ENCODE results near the gene CALML3. TPM values are rescaled to one million over a fixed set of nuclear protein-coding genes. Genes with fewer than 3 reads are reported as not detected.

The CALML3 gene
- total RNA-seq, 2 experiments from 2014 or later: not detected

- H3K27ac Mint-ChIP-seq: no peak overlapping the region
- CTCF ChIA-PET: interaction anchor here (0.6 to 1.2 kb wide), 3 partner anchors 12 to 49 kb away, joined by 3 to 4 read pairs (median 3); partner anchors contain the start of gene CALML3
- POLR2A ChIA-PET: no interaction called here
Measured at GRCh38 chr10:5512881-5513612, 11.7 kb upstream of the CALML3 start.

DNA sequence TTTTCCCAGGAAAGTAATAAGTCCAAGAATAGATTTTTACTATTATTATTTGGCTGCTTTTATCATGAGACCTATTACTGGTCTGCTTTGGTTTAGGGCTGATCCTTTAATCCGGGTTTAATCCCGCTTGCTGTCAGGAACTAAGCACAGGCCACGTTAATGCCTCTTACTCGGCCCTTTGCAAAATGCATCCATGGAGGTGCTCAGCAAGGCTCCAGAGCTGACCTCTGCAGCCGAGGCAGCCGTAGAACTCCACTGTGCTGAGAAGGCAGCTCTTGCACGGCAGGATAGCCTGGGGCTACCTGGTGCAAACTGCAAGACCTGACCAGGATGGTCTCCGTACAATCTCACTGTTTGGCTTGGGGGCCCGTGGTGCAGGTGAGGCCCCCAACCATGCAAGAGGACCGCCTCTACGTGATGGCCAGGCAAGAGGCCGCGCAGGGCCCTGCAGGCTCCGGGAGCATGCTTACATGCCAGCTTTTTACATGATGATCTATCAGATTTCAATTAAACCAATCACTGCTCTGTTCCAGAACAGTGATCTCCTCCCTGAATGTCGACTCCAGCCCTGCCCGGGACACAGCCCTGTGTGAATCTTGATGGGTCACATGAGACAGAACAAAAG lies 10.4 kb upstream of the CALML3 start:
- no peak for DNase-seq
- H3K36me3 Mint-ChIP-seq (ENCODE audit: low read depth): no peaks in the 10 kb centered on the region
- CTCF ChIA-PET: interaction anchor here (1.2 kb wide), 1 partner anchor 11 kb away, joined by 4 read pairs; the partner anchor contains the start of gene CALML3
- peaks cover 7% of the 10 kb centered on the region for H3K27me3 Mint-ChIP-seq
- POLR2A ChIA-PET: no interaction called here
- no peak overlapping the region for H3K27ac Mint-ChIP-seq
- no peak overlapping the region for H3K4me3 Mint-ChIP-seq
- H3K4me1 Mint-ChIP-seq: peaks cover 5% of the 10 kb centered on the region
- no peaks in the 10 kb centered on the region for H3K9me3 Mint-ChIP-seq

More at GRCh38 chr10:5512881-5513612, 11.7 kb upstream of the CALML3 start:
- Mint-ChIP-seq H3K36me3 (ENCODE audit: low read depth) (no peaks in the 10 kb centered on the region), H3K27me3 (peaks cover 4% of the 10 kb centered on the region), H3K4me3 (no peak overlapping the region), H3K4me1 (peaks cover 5% of the 10 kb centered on the region), H3K9me3 (no peaks in the 10 kb centered on the region)
- no peak for DNase-seq

GRCh38 chr10:5515948-5516761 lies 8.6 kb upstream of the CALML3 start:
- H3K27me3 Mint-ChIP-seq: peaks cover 9% of the 10 kb centered on the region
- H3K4me1 Mint-ChIP-seq: peaks cover 5% of the 10 kb centered on the region
- POLR2A ChIA-PET: no interaction called here

DNA sequence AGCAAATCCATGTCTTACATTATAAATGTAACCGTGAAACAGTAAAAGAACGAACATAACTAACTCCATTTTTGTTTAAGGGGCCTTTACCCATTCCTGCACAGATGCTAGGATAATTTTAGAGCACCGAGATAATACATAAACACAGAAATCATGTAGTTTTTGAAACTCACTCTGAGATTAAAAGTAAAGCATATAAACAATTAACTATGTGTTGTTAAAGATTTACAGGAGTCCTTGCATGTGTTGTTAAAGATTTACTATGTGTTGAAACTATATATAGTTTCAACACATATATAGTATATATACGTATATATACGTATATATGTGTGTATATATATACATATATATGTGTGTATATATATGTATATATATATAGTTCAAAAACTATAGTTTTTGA lies 7.2 kb upstream of the CALML3 start:
- Mint-ChIP-seq H3K4me1 (peaks cover 5% of the 10 kb centered on the region), H3K9me3 (no peaks in the 10 kb centered on the region), H3K27me3 (peaks cover 9% of the 10 kb centered on the region), H3K36me3 (ENCODE audit: low read depth) (no peaks in the 10 kb centered on the region), H3K4me3 (no peak overlapping the region), H3K27ac (no peak overlapping the region)
- CTCF ChIA-PET: no interaction called here
- POLR2A ChIA-PET: no interaction called here
- no peak for DNase-seq

More at GRCh38 chr10:5515948-5516761, 8.6 kb upstream of the CALML3 start:
- Mint-ChIP-seq H3K9me3 (no peaks in the 10 kb centered on the region), H3K27ac (no peak overlapping the region), H3K36me3 (ENCODE audit: low read depth) (no peaks in the 10 kb centered on the region), H3K4me3 (no peak overlapping the region)
- no peak for DNase-seq
- CTCF ChIA-PET: no interaction called here

DNA sequence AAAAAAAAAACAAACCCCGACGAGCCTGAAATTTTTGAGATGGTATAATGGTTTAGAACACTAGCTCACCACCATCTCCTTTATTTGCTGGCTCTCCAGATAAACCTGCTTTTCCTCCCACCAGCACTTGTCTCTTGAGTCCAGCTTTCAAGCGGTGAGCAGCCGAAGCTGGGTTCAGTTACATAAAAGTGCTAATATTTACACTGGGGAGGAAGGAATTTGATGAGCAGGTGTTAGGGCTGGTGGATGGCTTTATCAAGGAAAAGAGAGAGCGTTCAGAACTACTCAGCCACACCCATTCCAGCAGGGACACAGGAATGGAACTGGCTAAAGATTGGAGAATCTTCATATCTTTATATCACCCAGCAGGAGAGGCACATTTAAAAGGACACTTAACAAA lies 6.6 kb upstream of the CALML3 start:
- POLR2A ChIA-PET: no interaction called here
- H3K27ac Mint-ChIP-seq: no peak overlapping the region
- peaks cover 8% of the 10 kb centered on the region for H3K27me3 Mint-ChIP-seq
- no peak for DNase-seq
- no peaks in the 10 kb centered on the region for H3K36me3 Mint-ChIP-seq (ENCODE audit: low read depth)
- no peak overlapping the region for H3K4me3 Mint-ChIP-seq
- peaks cover 4% of the 10 kb centered on the region for H3K4me1 Mint-ChIP-seq
- CTCF ChIA-PET: no interaction called here
- H3K9me3 Mint-ChIP-seq: no peaks in the 10 kb centered on the region

DNA sequence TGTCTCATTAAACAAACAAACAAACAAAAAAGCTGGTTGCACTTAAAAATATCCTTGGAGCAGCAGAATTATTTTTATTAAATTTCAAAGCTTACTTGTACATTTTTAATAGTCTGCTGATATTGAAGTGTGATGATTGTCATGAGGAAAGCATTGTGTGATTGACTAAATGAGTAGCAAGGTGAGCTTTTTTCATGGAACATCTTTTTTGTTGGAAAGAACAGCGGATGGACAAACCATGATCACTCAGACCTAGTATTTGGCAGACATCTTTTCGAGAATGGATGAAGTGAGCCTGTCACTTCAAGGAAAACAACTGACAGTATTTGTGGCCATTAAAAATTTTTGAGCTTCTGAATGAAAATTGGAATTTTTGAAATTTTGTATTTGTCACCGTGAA lies 5.7 kb upstream of the CALML3 start:
- CTCF ChIA-PET: interaction anchor here (0.6 kb wide), 1 partner anchor 102 kb away, joined by 3 read pairs; no protein-coding TSS in a partner anchor
- Mint-ChIP-seq H3K27ac (no peak overlapping the region), H3K27me3 (peaks cover 5% of the 10 kb centered on the region), H3K4me1 (no peaks in the 10 kb centered on the region), H3K9me3 (no peaks in the 10 kb centered on the region), H3K4me3 (no peak overlapping the region), H3K36me3 (ENCODE audit: low read depth) (no peaks in the 10 kb centered on the region)
- no peak for DNase-seq
- POLR2A ChIA-PET: no interaction called here

DNA sequence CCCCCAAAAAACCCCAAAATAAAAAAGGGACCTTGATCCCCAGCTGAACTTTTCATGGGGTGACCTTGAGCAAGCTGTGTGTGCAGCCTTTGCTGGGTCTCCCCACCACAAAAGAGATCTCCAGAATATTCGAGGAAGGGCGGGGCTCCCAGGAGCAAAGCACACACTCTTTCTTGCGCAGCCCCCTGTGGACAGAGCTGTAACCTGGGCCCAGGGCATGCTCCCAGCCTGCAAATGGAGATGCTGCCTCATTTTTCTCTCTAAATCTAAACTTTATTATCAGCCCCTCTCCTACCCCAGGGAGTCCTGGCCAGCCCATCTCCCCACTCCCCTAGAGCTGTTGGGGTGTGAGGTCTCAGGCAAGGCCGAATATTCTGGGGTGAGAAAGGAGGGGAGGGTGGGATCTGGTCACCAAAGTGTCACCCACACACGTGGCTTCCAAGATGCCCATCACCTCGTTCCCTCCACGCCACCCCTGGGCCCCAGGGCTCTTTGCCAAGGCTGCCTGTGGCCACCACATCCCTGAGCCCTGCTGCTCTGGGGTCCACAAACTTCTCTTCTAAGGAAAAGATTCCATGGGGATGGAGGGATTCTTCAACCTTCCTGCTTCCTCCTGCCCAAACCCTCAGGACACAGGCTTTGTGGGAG lies 1.7 kb upstream of the CALML3 start:
- no peak for DNase-seq
- CTCF ChIA-PET: no interaction called here
- peaks cover 5% of the 10 kb centered on the region for H3K27me3 Mint-ChIP-seq

DNA sequence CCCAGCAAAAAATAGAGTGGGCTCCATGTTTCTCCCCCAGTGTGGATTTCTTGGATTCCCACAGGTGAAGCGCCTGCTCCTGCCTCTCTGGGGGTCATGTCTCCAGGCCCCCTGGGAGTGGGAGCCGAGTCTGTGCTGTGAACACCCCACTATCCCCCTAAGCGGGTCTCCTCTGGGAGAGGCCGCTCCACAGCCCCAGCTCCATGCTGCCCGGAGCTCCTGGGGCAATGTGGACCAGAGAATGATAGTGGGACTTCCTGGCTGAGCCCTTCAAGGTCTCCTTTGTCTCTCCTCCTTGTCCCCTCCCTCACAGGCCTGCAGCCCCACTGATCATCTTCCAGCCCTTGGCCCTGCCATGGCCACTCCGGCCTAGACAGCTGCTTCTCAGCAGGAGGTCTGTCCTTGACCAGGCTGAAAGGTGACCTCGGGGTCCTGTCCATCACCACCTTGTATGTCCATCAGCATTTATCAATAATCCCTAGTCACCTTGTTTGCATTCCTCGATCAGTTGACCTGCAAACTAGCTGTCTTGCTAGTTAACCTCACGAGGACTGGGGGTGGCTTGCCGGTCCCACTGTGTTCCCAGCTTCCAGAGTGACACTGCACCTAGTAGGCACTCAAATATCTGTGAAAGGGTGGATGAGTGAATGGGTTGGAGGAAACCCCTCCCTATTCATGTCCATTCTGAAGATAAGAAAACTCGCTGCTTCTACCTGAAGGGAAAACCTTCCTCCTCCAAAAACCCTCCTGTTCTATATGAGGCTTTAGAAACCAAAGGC lies 776 bp upstream of the CALML3 start:
- DNase-seq: no peak
- POLR2A ChIA-PET: no interaction called here
- Mint-ChIP-seq H3K4me3 (no peak overlapping the region), H3K36me3 (ENCODE audit: low read depth) (no peaks in the 10 kb centered on the region), H3K27me3 (peaks cover 2% of the 10 kb centered on the region), H3K9me3 (no peaks in the 10 kb centered on the region), H3K27ac (no peak overlapping the region), H3K4me1 (no peaks in the 10 kb centered on the region)
- CTCF ChIA-PET: no interaction called here

More for the DNA sequence above, 1.7 kb upstream of the CALML3 start:
- Mint-ChIP-seq H3K36me3 (ENCODE audit: low read depth) (no peaks in the 10 kb centered on the region), H3K27ac (no peak overlapping the region), H3K4me3 (no peak overlapping the region), H3K4me1 (no peaks in the 10 kb centered on the region), H3K9me3 (no peaks in the 10 kb centered on the region)
- POLR2A ChIA-PET: no interaction called here

DNA sequence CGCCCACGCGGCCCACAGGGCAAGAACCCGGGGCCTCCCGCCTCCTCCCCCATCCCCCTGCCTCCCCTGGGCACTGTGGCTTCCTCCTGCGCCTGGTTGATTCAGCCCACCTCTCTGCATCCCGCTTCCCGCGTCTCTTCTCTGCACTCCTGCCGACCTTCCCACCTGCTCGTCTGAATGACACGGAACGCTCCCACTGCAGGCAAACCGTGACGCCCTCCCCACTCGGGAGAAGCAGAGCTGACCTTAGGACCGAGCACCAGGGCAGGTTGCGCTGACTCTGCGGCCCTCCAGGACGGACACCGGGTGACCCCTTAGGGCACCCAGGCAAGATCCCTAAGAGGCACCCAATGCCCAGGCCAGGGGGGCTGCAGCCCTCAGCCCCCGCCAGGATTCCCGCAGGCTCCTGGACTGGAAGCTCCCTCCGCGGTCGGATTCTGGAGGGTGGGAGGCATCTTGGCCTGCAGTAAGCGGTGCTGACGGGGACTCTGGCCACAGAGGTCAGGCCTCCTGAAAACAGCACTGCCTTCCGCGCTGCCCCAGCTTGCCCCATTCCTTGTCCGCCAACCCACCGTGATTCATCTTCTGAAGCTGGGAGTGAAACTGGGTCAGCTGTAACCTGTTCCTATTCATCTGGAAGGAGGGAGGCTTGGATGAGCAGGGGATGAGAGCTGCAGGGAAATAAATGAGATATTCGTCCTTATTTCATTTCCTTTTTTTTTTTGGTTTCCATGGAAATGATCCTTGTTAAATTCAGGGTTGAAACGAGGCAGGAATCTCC lies 990 bp downstream of the CALML3 start:
- Mint-ChIP-seq H3K4me3 (no peak overlapping the region), H3K36me3 (ENCODE audit: low read depth) (no peaks in the 10 kb centered on the region), H3K4me1 (no peaks in the 10 kb centered on the region), H3K9me3 (no peaks in the 10 kb centered on the region), H3K27ac (no peak overlapping the region), H3K27me3 (no peaks in the 10 kb centered on the region)
- CTCF ChIA-PET: interaction anchor here (0.9 kb wide), 1 partner anchor 12 kb away, joined by 4 read pairs; no protein-coding TSS in a partner anchor
- POLR2A ChIA-PET: no interaction called here
- no peak for DNase-seq

DNA sequence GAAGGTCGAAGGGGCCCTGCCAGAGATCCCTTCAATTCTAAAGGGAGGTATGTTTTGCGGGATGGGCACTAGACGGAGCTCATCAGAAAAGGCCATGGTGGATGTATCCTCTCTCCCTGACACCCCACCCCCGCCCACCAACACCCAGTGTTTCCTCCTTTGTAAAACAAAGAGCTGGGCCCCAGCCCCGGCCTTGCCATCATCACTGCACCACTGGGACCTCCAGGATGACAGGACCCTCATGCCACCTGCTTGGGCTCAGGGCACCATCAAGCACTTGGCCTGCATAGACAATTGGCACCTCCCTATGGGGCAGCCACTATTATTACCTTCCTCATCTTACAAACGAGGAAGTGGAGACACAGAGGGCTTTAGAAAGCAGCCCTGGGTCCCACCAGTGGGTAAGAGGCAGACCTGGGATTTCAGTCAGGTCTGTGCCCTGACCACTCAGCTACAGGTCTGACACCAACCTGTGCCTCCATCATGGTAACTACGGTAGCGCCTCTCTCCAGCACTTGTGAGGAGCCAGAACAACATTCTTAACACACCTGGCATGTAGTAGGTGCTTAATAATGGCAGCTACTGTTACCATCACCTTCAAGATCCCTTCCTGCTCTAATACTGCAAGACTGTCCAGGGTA lies 2.0 kb downstream of the CALML3 start:
- Mint-ChIP-seq H3K4me1 (no peaks in the 10 kb centered on the region), H3K36me3 (ENCODE audit: low read depth) (no peaks in the 10 kb centered on the region), H3K9me3 (no peaks in the 10 kb centered on the region), H3K27me3 (no peaks in the 10 kb centered on the region), H3K4me3 (no peak overlapping the region), H3K27ac (no peak overlapping the region)
- ChIA-PET CTCF (no interaction called here), POLR2A (no interaction called here)
- DNase-seq: no peak

- no peak for DNase-seq
- H3K4me3 Mint-ChIP-seq: no peak overlapping the region
- CTCF ChIA-PET: no interaction called here
Measured at GRCh38 chr10:5527332-5528200, 2.8 kb downstream of the CALML3 start.

More at GRCh38 chr10:5527332-5528200, 2.8 kb downstream of the CALML3 start:
- Mint-ChIP-seq H3K4me1 (no peaks in the 10 kb centered on the region), H3K9me3 (no peaks in the 10 kb centered on the region), H3K27me3 (no peaks in the 10 kb centered on the region), H3K27ac (no peak overlapping the region), H3K36me3 (ENCODE audit: low read depth) (no peaks in the 10 kb centered on the region)
- POLR2A ChIA-PET: no interaction called here
